Spleen (tissue), 7 donors: ENCODE results near the gene SMIM28.

Experiments
- CTCF ChIP-seq, 11 experiments: fragments of 200-600 bp in 7 of 11; fragments of 450-650 bp in 4 of 11; sonication (generic) in 4 of 11; IDR thresholded peaks in 8 of 11; conservative IDR thresholded peaks in 3 of 11; 1 replicate in 7 of 11; 2 replicates in 4 of 11; pipeline versions ENCODE4 v1.4.0 to v1.8.0; 2016 to 2021; ENCODE audit warnings: antibody characterized with exemption in 11 of 11, inconsistent platforms in 4 of 11, mild to moderate bottlenecking in 1 of 11
- POLR2A ChIP-seq, 3 donors: fragments of 450-650 bp; IDR thresholded peaks; one replicate each; pipeline ENCODE4 v1.5.1; 2017; ENCODE audit warnings: antibody characterized with exemption in 3 of 3, mild to moderate bottlenecking in 1 of 3
- donor health status: DM: no; HTN: no; CAD: no; lungs with moderate emphysema.
- donor health status: DM: no; HTN: no; CAD: no.
- donor health status: DM: no; HTN: no; CAD: no.

DNA sequence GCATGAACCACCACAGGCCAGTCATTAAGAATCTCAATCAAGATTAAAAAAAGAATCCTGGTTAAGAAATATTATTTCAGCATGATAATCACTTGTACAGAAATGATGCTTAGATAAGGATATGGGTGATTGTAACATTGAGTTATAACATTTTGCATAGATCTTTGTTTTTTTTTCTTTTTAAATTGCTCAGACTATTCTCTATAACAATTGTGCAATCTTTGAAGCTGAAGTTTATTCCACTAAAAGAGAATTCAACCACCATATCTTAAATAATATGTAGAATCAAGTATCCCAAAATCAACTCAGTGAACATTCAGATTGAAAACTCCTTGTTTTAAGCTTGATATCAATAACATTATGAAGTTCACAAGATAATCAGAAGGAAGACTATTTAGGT lies 663 bp upstream of the SMIM28 start:
- TF ChIP-seq CTCF (IDR thresholded peaks at IDR 0.05 in 8 of 11, conservative IDR thresholded peaks at IDR 0.05 in 3 of 11) (no peak), POLR2A (IDR thresholded peaks at IDR 0.05) (no peak)
